H9 (cell line): ENCODE measurements around the gene CFAP100. TPM values are rescaled to one million over a fixed set of nuclear protein-coding genes. Genes with fewer than 3 reads are reported as not detected.

Experiments
- DNase-seq: peaks from one replicate; pipeline ENCODE4 v3.0.0-alpha.2; 2017
- H2AFZ ChIP-seq: one replicate; pipeline ENCODE4 v1.6.1; 2013; ENCODE audit warnings: mild to moderate bottlenecking, low read length, control low read depth, moderate library complexity
- H2AK5ac ChIP-seq: 2 replicates; pipeline ENCODE4 v1.6.1; 2013; ENCODE audit warnings: low read length, control low read depth, mixed read lengths; ENCODE audit not compliant: insufficient read length
- H2BK120ac ChIP-seq: one replicate; pipeline ENCODE4 v1.6.1; 2013; ENCODE audit warnings: low read depth, mild to moderate bottlenecking, low read length, control low read depth, inconsistent platforms; ENCODE audit not compliant: poor library complexity, severe bottlenecking
- H2BK12ac ChIP-seq: 2 replicates; pipeline ENCODE4 v1.6.1; 2013; ENCODE audit warnings: low read length, control low read depth, mixed read lengths, low read depth; ENCODE audit not compliant: insufficient read length
- H2BK15ac ChIP-seq: 2 replicates; pipeline ENCODE4 v1.6.1; 2013; ENCODE audit warnings: low read depth, low read length, control low read depth
- H2BK20ac ChIP-seq: one replicate; pipeline ENCODE4 v1.6.1; 2013; ENCODE audit warnings: low read depth, mild to moderate bottlenecking, low read length, control low read depth, inconsistent platforms; ENCODE audit not compliant: poor library complexity, severe bottlenecking
- H2BK5ac ChIP-seq: 2 replicates; pipeline ENCODE4 v1.6.1; 2013; ENCODE audit warnings: low read length, control low read depth, mixed read lengths; ENCODE audit not compliant: insufficient read length
- H3K14ac ChIP-seq: 2 replicates; pipeline ENCODE4 v1.6.1; 2013; ENCODE audit warnings: low read length, control low read depth; ENCODE audit not compliant: insufficient read depth
- H3K18ac ChIP-seq: 2 replicates; pipeline ENCODE4 v1.6.1; 2013; ENCODE audit warnings: low read depth, mild to moderate bottlenecking, mixed read lengths, low read length, control low read depth; ENCODE audit not compliant: insufficient read length
- H3K23ac ChIP-seq: 2 replicates; pipeline ENCODE4 v1.6.1; 2013; ENCODE audit warnings: low read length, control low read depth, mixed read lengths, low read depth; ENCODE audit not compliant: insufficient read length
- H3K23me2 ChIP-seq: 2 replicates; pipeline ENCODE4 v1.6.1; 2013; ENCODE audit warnings: low read depth, mild to moderate bottlenecking, mixed read lengths, low read length, control low read depth; ENCODE audit not compliant: insufficient read length, poor library complexity, severe bottlenecking
- H3K27ac ChIP-seq: 2 replicates; pipeline ENCODE4 v1.5.1; 2013; ENCODE audit warnings: low read length, control low read depth, mixed read lengths, low read depth; ENCODE audit not compliant: insufficient read length
- H3K27me3 ChIP-seq: 2 replicates; pipeline ENCODE4 v1.6.1; 2013; ENCODE audit warnings: low read length, control low read depth, inconsistent platforms; ENCODE audit not compliant: insufficient read depth
- H3K4ac ChIP-seq: 2 replicates; pipeline ENCODE4 v1.6.1; 2013; ENCODE audit warnings: low read depth, mild to moderate bottlenecking, control low read depth, inconsistent platforms, low read length, moderate library complexity
- H3K4me1 ChIP-seq: 2 replicates; pipeline ENCODE4 v1.6.1; 2013; ENCODE audit warnings: low read length, control low read depth, inconsistent platforms; ENCODE audit not compliant: insufficient read depth
- H3K4me2 ChIP-seq: 2 replicates; pipeline ENCODE4 v1.6.1; 2013; ENCODE audit warnings: low read length, control low read depth, mixed read lengths; ENCODE audit not compliant: insufficient read length, insufficient read depth
- H3K56ac ChIP-seq: 2 replicates; pipeline ENCODE4 v1.6.1; 2013; ENCODE audit warnings: low read depth, mild to moderate bottlenecking, mixed read lengths, low read length, control low read depth; ENCODE audit not compliant: insufficient read length
- H3K79me1 ChIP-seq: 2 replicates; pipeline ENCODE4 v1.6.1; 2013; ENCODE audit warnings: low read depth, mild to moderate bottlenecking, moderate library complexity, low read length, control low read depth, inconsistent platforms; ENCODE audit not compliant: insufficient read depth, poor library complexity, severe bottlenecking
- H3K79me2 ChIP-seq: 2 replicates; pipeline ENCODE4 v1.6.1; 2013; ENCODE audit warnings: low read length, control low read depth, inconsistent platforms; ENCODE audit not compliant: insufficient read depth
- H3K9ac ChIP-seq: 2 replicates; pipeline ENCODE4 v1.6.1; 2013; ENCODE audit warnings: low read length, control low read depth, mixed read lengths; ENCODE audit not compliant: insufficient read length; ENCODE audit errors: extremely low read depth
- H3K9me3 ChIP-seq: one replicate; pipeline ENCODE4 v1.6.1; 2013; ENCODE audit warnings: low read depth, low read length, inconsistent platforms; ENCODE audit not compliant: control insufficient read depth
- H3T11ph ChIP-seq: one replicate; pipeline ENCODE4 v1.6.1; 2013; ENCODE audit warnings: mild to moderate bottlenecking, low read length, control low read depth, inconsistent platforms
- H4K20me1 ChIP-seq: one replicate; pipeline ENCODE4 v1.6.1; 2013; ENCODE audit not compliant: control insufficient read depth, insufficient read length, insufficient read depth
- H4K5ac ChIP-seq: 2 replicates; pipeline ENCODE4 v1.6.1; 2013; ENCODE audit warnings: low read depth, mild to moderate bottlenecking, mixed read lengths, low read length, control low read depth; ENCODE audit not compliant: insufficient read length
- H4K8ac ChIP-seq: replicated peaks from 2 replicates; pipeline ENCODE4 v1.6.1; 2013; ENCODE audit warnings: low read length, control low read depth, mixed read lengths, low read depth; ENCODE audit not compliant: insufficient read length
- H4K91ac ChIP-seq: 2 replicates; pipeline ENCODE4 v1.6.1; 2013; ENCODE audit warnings: low read depth, mild to moderate bottlenecking, moderate library complexity, mixed read lengths, low read length, control low read depth; ENCODE audit not compliant: insufficient read length
- H3K27ac Mint-ChIP-seq, 3 experiments: 2 replicates in 2 of 3; 3 replicates in 1 of 3; pipeline ENCODE4 v1.8.0; 2020 to 2021; ENCODE audit warnings: mixed read lengths in 3 of 3, mild to moderate bottlenecking in 1 of 3, moderate library complexity in 1 of 3
- H3K27me3 Mint-ChIP-seq: 2 replicates; pipeline ENCODE4 v1.8.0; 2021; ENCODE audit warnings: low read depth, mild to moderate bottlenecking, moderate library complexity, mixed read lengths
- H3K36me3 Mint-ChIP-seq, 3 experiments: 2 replicates in 2 of 3; 3 replicates in 1 of 3; pipeline ENCODE4 v1.8.0; 2020 to 2021; ENCODE audit warnings: low read depth in 3 of 3, mixed read lengths in 3 of 3; ENCODE audit not compliant: insufficient read depth in 1 of 3
- H3K4me1 Mint-ChIP-seq, 2 experiments: 2 replicates each; pipeline ENCODE4 v1.8.0; 2020; ENCODE audit warnings: mixed read lengths in 2 of 2
- H3K4me3 Mint-ChIP-seq, 2 experiments: 2 replicates in 1 of 2; 3 replicates in 1 of 2; pipeline ENCODE4 v1.8.0; 2020 to 2021; ENCODE audit warnings: mild to moderate bottlenecking in 2 of 2, mixed read lengths in 2 of 2, moderate library complexity in 1 of 2
- H3K9me3 Mint-ChIP-seq, 2 experiments: 2 replicates in 1 of 2; 3 replicates in 1 of 2; pipeline ENCODE4 v1.8.0; 2020; ENCODE audit warnings: mild to moderate bottlenecking in 2 of 2, mixed read lengths in 2 of 2, moderate library complexity in 1 of 2
- WGBS: extraction: QIAGEN DNeasy Blood & Tissue Kit; methylation state at CpG from one replicate; pipeline ENCODE4 v1.1.7; 2013; ENCODE audit warnings: missing lambda C conversion rate, low lambda C conversion rate, mixed read lengths; ENCODE audit not compliant: insufficient read length; ENCODE audit errors: extremely low coverage; 5-methylcytosine and 5-hydroxymethylcytosine counted together
- total RNA-seq: library from RNA; stranded (reverse); gene quantifications from 2 replicates; pipeline ENCODE4 v1.2.1, GENCODE V29; 2021
- TF ChIP-seq, protein P1 (sequence below): fragments of 200-600 bp; sonication (generic); conservative IDR thresholded peaks from 3 replicates; pipeline ENCODE4 v1.8.0; 2021; ENCODE audit warnings: antibody characterized with exemption, mild to moderate bottlenecking

Gene CFAP100
- total RNA-seq, 1 experiment from 2014 or later = 0.44 TPM

DNA sequence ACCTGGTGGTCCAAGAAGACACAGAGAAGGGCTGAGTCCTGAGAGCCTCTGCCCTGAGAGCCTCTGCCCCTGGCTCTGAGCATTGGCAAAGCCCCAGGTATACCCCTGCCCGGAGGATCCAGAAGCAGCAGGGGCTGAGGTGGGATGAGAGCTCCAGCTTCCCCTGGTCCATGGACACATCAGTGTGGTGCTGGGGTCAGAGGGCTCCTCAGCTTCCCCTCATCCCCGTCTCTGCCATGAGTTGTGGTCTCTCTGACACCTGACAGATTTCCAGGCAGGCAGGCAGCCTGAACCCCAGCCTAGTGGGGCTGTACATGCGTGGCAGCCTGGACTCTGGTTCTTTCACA lies 34.0 kb upstream of the CFAP100 start:
- H2AFZ ChIP-seq = no peak overlapping the region
- H3K14ac ChIP-seq = no peak overlapping the region
- H3K4me1 ChIP-seq = peaks cover 4% of the 10 kb centered on the region; the same call in 1 of the 2 replicates
- H3K79me1 ChIP-seq = no peaks in the 10 kb centered on the region
- no peak overlapping the region for H2BK15ac ChIP-seq
- no peaks in the 10 kb centered on the region; the same call in 1 of the 2 replicates for H3K27me3 ChIP-seq
- H3K18ac ChIP-seq = no peak overlapping the region
- H3K79me2 ChIP-seq = no peaks in the 10 kb centered on the region
- H2BK20ac ChIP-seq = no peak overlapping the region
- H2BK5ac ChIP-seq = no peak overlapping the region
- no peak overlapping the region for H3K4me3 Mint-ChIP-seq
- H2BK120ac ChIP-seq = no peak overlapping the region
- H3K36me3 Mint-ChIP-seq = no peaks in the 10 kb centered on the region
- H3T11ph ChIP-seq = no peak overlapping the region
- no peak overlapping the region for H3K9ac ChIP-seq
- H4K8ac ChIP-seq = no peak overlapping the region
- peaks cover 10% of the 10 kb centered on the region for H3K23me2 ChIP-seq
- no peak overlapping the region for H2AK5ac ChIP-seq
- no peak overlapping the region for H3K4ac ChIP-seq
- H3K9me3 Mint-ChIP-seq = no peaks in the 10 kb centered on the region
- H3K27ac Mint-ChIP-seq = no peak overlapping the region
- no peak overlapping the region for H3K27ac ChIP-seq
- no CpG with 5 or more reads among the region's 3 CpGs for WGBS
- H2BK12ac ChIP-seq = no peak overlapping the region
- H4K5ac ChIP-seq = no peak overlapping the region
- H3K4me1 Mint-ChIP-seq = peaks cover 43 to 48% of the 10 kb centered on the region in 2 experiments
- H4K20me1 ChIP-seq = no peaks in the 10 kb centered on the region
- DNase-seq = no peak
- H3K27me3 Mint-ChIP-seq = peaks cover 36% of the 10 kb centered on the region
- no peak overlapping the region for H3K4me2 ChIP-seq
- H3K9me3 ChIP-seq = no peaks in the 10 kb centered on the region
- no peak overlapping the region for H3K56ac ChIP-seq
- H4K91ac ChIP-seq = no peak overlapping the region
- TF ChIP-seq, protein P1, sequence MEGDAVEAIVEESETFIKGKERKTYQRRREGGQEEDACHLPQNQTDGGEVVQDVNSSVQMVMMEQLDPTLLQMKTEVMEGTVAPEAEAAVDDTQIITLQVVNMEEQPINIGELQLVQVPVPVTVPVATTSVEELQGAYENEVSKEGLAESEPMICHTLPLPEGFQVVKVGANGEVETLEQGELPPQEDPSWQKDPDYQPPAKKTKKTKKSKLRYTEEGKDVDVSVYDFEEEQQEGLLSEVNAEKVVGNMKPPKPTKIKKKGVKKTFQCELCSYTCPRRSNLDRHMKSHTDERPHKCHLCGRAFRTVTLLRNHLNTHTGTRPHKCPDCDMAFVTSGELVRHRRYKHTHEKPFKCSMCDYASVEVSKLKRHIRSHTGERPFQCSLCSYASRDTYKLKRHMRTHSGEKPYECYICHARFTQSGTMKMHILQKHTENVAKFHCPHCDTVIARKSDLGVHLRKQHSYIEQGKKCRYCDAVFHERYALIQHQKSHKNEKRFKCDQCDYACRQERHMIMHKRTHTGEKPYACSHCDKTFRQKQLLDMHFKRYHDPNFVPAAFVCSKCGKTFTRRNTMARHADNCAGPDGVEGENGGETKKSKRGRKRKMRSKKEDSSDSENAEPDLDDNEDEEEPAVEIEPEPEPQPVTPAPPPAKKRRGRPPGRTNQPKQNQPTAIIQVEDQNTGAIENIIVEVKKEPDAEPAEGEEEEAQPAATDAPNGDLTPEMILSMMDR = no peak
- H3K23ac ChIP-seq = no peak overlapping the region
